HUES6 (cell line): ENCODE measurements around the gene GCH1.
A peak's percentile ranks its signal among the peaks of the same experiment; 100 is the strongest.
"Not testable (repeated sequence)": the region's sequence is repeated elsewhere in the genome, so short reads cannot be mapped to it uniquely, and the experiment has no call there.

Experiments used
- H3K27ac ChIP-seq: 2 replicates; pipeline ENCODE4 v1.7.0; 2013; ENCODE audit warnings: low read depth, mild to moderate bottlenecking, low read length, inconsistent platforms
- H3K27me3 ChIP-seq: 2 replicates; pipeline ENCODE4 v1.6.1; 2013; ENCODE audit warnings: low read length; ENCODE audit not compliant: control insufficient read depth, insufficient read depth
- H3K36me3 ChIP-seq: 2 replicates; pipeline ENCODE4 v1.6.1; 2013; ENCODE audit warnings: low read length; ENCODE audit not compliant: control insufficient read depth, insufficient read depth
- H3K4me1 ChIP-seq: 2 replicates; pipeline ENCODE4 v1.6.1; 2013; ENCODE audit warnings: low read length; ENCODE audit not compliant: control insufficient read depth, insufficient read depth
- H3K4me3 ChIP-seq: 2 replicates; pipeline ENCODE4 v1.5.1; 2013; ENCODE audit warnings: low read depth, low read length
- H3K9ac ChIP-seq: one replicate; pipeline ENCODE4 v1.6.1; 2013; ENCODE audit warnings: mild to moderate bottlenecking, low read length
- H3K9me3 ChIP-seq: 2 replicates; pipeline ENCODE4 v1.6.1; 2013; ENCODE audit warnings: low read depth, low read length; ENCODE audit not compliant: control insufficient read depth, insufficient read depth

Gene GCH1

GRCh38 chr14:54890788-54891187 is 11.8 kb downstream of the GCH1 start:
- Histone ChIP-seq H3K4me1 (peaks cover 15% of the 10 kb centered on the region), H3K9ac (no peak overlapping the region), H3K36me3 (no peaks in the 10 kb centered on the region)

GRCh38 chr14:54889919-54890318 is 12.7 kb downstream of the GCH1 start:
- no peak overlapping the region for H3K9ac ChIP-seq
- no peak overlapping the region for H3K4me3 ChIP-seq
- H3K36me3 ChIP-seq: no peaks in the 10 kb centered on the region
- H3K27ac ChIP-seq: no peak overlapping the region
- peaks cover 15% of the 10 kb centered on the region for H3K4me1 ChIP-seq
- H3K9me3 ChIP-seq: no peaks in the 10 kb centered on the region
- no peaks in the 10 kb centered on the region for H3K27me3 ChIP-seq

More at GRCh38 chr14:54890788-54891187, 11.8 kb downstream of the GCH1 start:
- no peak overlapping the region for H3K27ac ChIP-seq
- H3K27me3 ChIP-seq: no peaks in the 10 kb centered on the region
- H3K4me3 ChIP-seq: no peak overlapping the region
- H3K9me3 ChIP-seq: no peaks in the 10 kb centered on the region

GRCh38 chr14:54882521-54882920 is 20.1 kb downstream of the GCH1 start:
- peaks cover 9% of the 10 kb centered on the region for H3K4me1 ChIP-seq
- no peak overlapping the region for H3K27ac ChIP-seq
- no peaks in the 10 kb centered on the region for H3K9me3 ChIP-seq
- H3K9ac ChIP-seq: no peak overlapping the region
- no peak overlapping the region for H3K4me3 ChIP-seq
- no peaks in the 10 kb centered on the region for H3K36me3 ChIP-seq
- no peaks in the 10 kb centered on the region for H3K27me3 ChIP-seq

GRCh38 chr14:54881761-54882401 is 20.7 kb downstream of the GCH1 start:
- no peaks in the 10 kb centered on the region for H3K27me3 ChIP-seq
- no peak overlapping the region for H3K9ac ChIP-seq
- H3K4me1 ChIP-seq: peaks cover 9% of the 10 kb centered on the region
- H3K9me3 ChIP-seq: no peaks in the 10 kb centered on the region
- H3K36me3 ChIP-seq: no peaks in the 10 kb centered on the region
- H3K27ac ChIP-seq: no peak overlapping the region
- no peak overlapping the region for H3K4me3 ChIP-seq

GRCh38 chr14:54881235-54881760 is 21.3 kb downstream of the GCH1 start:
- no peak overlapping the region for H3K27ac ChIP-seq
- H3K9me3 ChIP-seq: no peaks in the 10 kb centered on the region
- no peaks in the 10 kb centered on the region for H3K27me3 ChIP-seq
- no peaks in the 10 kb centered on the region for H3K36me3 ChIP-seq
- H3K9ac ChIP-seq: no peak overlapping the region
- H3K4me1 ChIP-seq: peaks cover 9% of the 10 kb centered on the region
- no peak overlapping the region for H3K4me3 ChIP-seq

- H3K9ac ChIP-seq: no peak overlapping the region
- no peaks in the 10 kb centered on the region for H3K27me3 ChIP-seq
- H3K9me3 ChIP-seq: no peaks in the 10 kb centered on the region
- no peak overlapping the region for H3K4me3 ChIP-seq
- peaks cover 9% of the 10 kb centered on the region for H3K4me1 ChIP-seq
- no peaks in the 10 kb centered on the region for H3K36me3 ChIP-seq
- no peak overlapping the region for H3K27ac ChIP-seq
Measured at GRCh38 chr14:54877703-54878021, 25.0 kb downstream of the GCH1 start.

GRCh38 chr14:54877015-54877702 is 25.5 kb downstream of the GCH1 start:
- no peaks in the 10 kb centered on the region for H3K27me3 ChIP-seq
- peaks cover 9% of the 10 kb centered on the region for H3K4me1 ChIP-seq
- no peaks in the 10 kb centered on the region for H3K9me3 ChIP-seq
- H3K9ac ChIP-seq: no peak overlapping the region
- no peaks in the 10 kb centered on the region for H3K36me3 ChIP-seq
- H3K4me3 ChIP-seq: no peak overlapping the region
- no peak overlapping the region for H3K27ac ChIP-seq

GRCh38 chr14:54875648-54876047 is 27.0 kb downstream of the GCH1 start:
- H3K27ac ChIP-seq, H3K9me3 ChIP-seq, H3K9ac ChIP-seq, H3K4me3 ChIP-seq, H3K27me3 ChIP-seq, H3K4me1 ChIP-seq, H3K36me3 ChIP-seq: not testable (repeated sequence)

- H3K27ac ChIP-seq: peak overlapping the region; percentile 59; the same call in 1 of the 2 replicates
- H3K4me1 ChIP-seq, H3K27me3 ChIP-seq, H3K9me3 ChIP-seq, H3K36me3 ChIP-seq: not testable (repeated sequence)
- H3K9ac ChIP-seq: peak overlapping the region; percentile 80
- H3K4me3 ChIP-seq: peak overlapping the region; percentile 83
Measured at GRCh38 chr14:54870154-54871090, 32.2 kb downstream of the GCH1 start.

- Histone ChIP-seq H3K36me3 (no peaks in the 10 kb centered on the region), H3K4me1 (no peaks in the 10 kb centered on the region), H3K27me3 (no peaks in the 10 kb centered on the region), H3K4me3 (no peak overlapping the region), H3K9me3 (no peaks in the 10 kb centered on the region), H3K27ac (no peak overlapping the region), H3K9ac (no peak overlapping the region)
Measured at GRCh38 chr14:54867011-54867410, 35.6 kb downstream of the GCH1 start.

- H3K4me1 ChIP-seq: no peaks in the 10 kb centered on the region
- H3K27me3 ChIP-seq: no peaks in the 10 kb centered on the region
- H3K36me3 ChIP-seq: no peaks in the 10 kb centered on the region
- H3K9me3 ChIP-seq: no peaks in the 10 kb centered on the region
- H3K4me3 ChIP-seq: no peak overlapping the region
- H3K9ac ChIP-seq: no peak overlapping the region
- no peak overlapping the region for H3K27ac ChIP-seq
Measured at GRCh38 chr14:54866588-54866987, 36.0 kb downstream of the GCH1 start.
